ENCODE data around the gene DNAH3.
"Not testable (repeated sequence)": the region's sequence is repeated elsewhere in the genome, so short reads cannot be mapped to it uniquely, and the experiment has no call there.

The DNAH3 gene

GRCh38 chr16:21150375-21151001, at the start of gene DNAH3:
Gene DNAH3, minus strand, starts transcription at chr16:21150846. Its CDS starts 527 bp downstream, at chr16:21150319.
- no peak for DNase-seq (ENCODE audit: low read depth)

GRCh38 chr16:21199607-21200218, 49.1 kb upstream of the DNAH3 start:
- DNase-seq (ENCODE audit: low read depth): no peak

GRCh38 chr16:21197621-21198020, 47.0 kb upstream of the DNAH3 start:
- DNase-seq (ENCODE audit: low read depth): no peak

- no peak for DNase-seq (ENCODE audit: low read depth)
Observed at GRCh38 chr16:21197112-21197511, 46.5 kb upstream of the DNAH3 start.

- not testable (repeated sequence) for DNase-seq (ENCODE audit: low read depth)
Observed at GRCh38 chr16:21195330-21195729, 44.7 kb upstream of the DNAH3 start.

GRCh38 chr16:21194771-21195301, 44.2 kb upstream of the DNAH3 start:
- no peak for DNase-seq (ENCODE audit: low read depth)

GRCh38 chr16:21192991-21193390, 42.3 kb upstream of the DNAH3 start:
- DNase-seq (ENCODE audit: low read depth): no peak

GRCh38 chr16:21190599-21190998, 40.0 kb upstream of the DNAH3 start:
- DNase-seq (ENCODE audit: low read depth): peak; percentile 52

- DNase-seq (ENCODE audit: low read depth): no peak
Observed at GRCh38 chr16:21190013-21190412, 39.4 kb upstream of the DNAH3 start.

- no peak for DNase-seq (ENCODE audit: low read depth)
Observed at GRCh38 chr16:21189311-21189710, 38.7 kb upstream of the DNAH3 start.

GRCh38 chr16:21186326-21186691, 35.7 kb upstream of the DNAH3 start:
- DNase-seq (ENCODE audit: low read depth): no peak

- no peak for DNase-seq (ENCODE audit: low read depth)
Observed at GRCh38 chr16:21185659-21186325, 35.1 kb upstream of the DNAH3 start.

GRCh38 chr16:21184834-21185233, 34.2 kb upstream of the DNAH3 start:
- no peak for DNase-seq (ENCODE audit: low read depth)

GRCh38 chr16:21183995-21184394, 33.3 kb upstream of the DNAH3 start:
- no peak for DNase-seq (ENCODE audit: low read depth)

- no peak for DNase-seq (ENCODE audit: low read depth)
Observed at GRCh38 chr16:21179983-21180365, 29.3 kb upstream of the DNAH3 start.

- DNase-seq (ENCODE audit: low read depth): no peak
Observed at GRCh38 chr16:21179126-21179982, 28.7 kb upstream of the DNAH3 start.

GRCh38 chr16:21175397-21175796, 24.8 kb upstream of the DNAH3 start:
- DNase-seq (ENCODE audit: low read depth): no peak

GRCh38 chr16:21172650-21173049, 22.0 kb upstream of the DNAH3 start:
- DNase-seq (ENCODE audit: low read depth): no peak

GRCh38 chr16:21170116-21170515, 19.5 kb upstream of the DNAH3 start:
- DNase-seq (ENCODE audit: low read depth): not testable (repeated sequence)

GRCh38 chr16:21169249-21169981, 18.8 kb upstream of the DNAH3 start:
- no peak for DNase-seq (ENCODE audit: low read depth)

GRCh38 chr16:21167929-21168602, 17.4 kb upstream of the DNAH3 start:
- no peak for DNase-seq (ENCODE audit: low read depth)

Data from fibroblast of the conjunctiva (primary cell).